Endothelial cell (in vitro differentiated cells): ENCODE data around the gene TP53INP2. TPM values are rescaled to one million over a fixed set of nuclear protein-coding genes. Genes with fewer than 3 reads are reported as not detected.
A peak's percentile ranks its signal among the peaks of the same experiment; 100 is the strongest.

ENCODE experiments used
- DNase-seq: peaks from one replicate; pipeline ENCODE4 v3.0.0; 2021; ENCODE audit warnings: low spot score
- H3K27ac Mint-ChIP-seq: one replicate; pipeline ENCODE4 v1.8.0; 2021; ENCODE audit warnings: mixed read lengths, inconsistent platforms; ENCODE audit not compliant: unreplicated experiment
- H3K27me3 Mint-ChIP-seq: one replicate; pipeline ENCODE4 v1.8.0; 2021; ENCODE audit warnings: mild to moderate bottlenecking, moderate library complexity, mixed read lengths, inconsistent platforms; ENCODE audit not compliant: unreplicated experiment
- H3K36me3 Mint-ChIP-seq: one replicate; pipeline ENCODE4 v1.8.0; 2021; ENCODE audit warnings: mild to moderate bottlenecking, low read depth, mixed read lengths, inconsistent platforms; ENCODE audit not compliant: unreplicated experiment
- H3K4me1 Mint-ChIP-seq: one replicate; pipeline ENCODE4 v1.8.0; 2021; ENCODE audit warnings: mild to moderate bottlenecking, mixed read lengths, inconsistent platforms; ENCODE audit not compliant: unreplicated experiment
- H3K4me3 Mint-ChIP-seq: one replicate; pipeline ENCODE4 v1.8.0; 2021; ENCODE audit warnings: mild to moderate bottlenecking, mixed read lengths, inconsistent platforms; ENCODE audit not compliant: unreplicated experiment
- H3K9me3 Mint-ChIP-seq: one replicate; pipeline ENCODE4 v1.8.0; 2021; ENCODE audit warnings: mixed read lengths, inconsistent platforms; ENCODE audit not compliant: unreplicated experiment
- CTCF ChIP-seq: fragments of 200-600 bp; sonication (generic); IDR thresholded peaks from one replicate; pipeline ENCODE4 v1.5.0; 2021; ENCODE audit warnings: antibody characterized with exemption; ENCODE audit not compliant: unreplicated experiment
- total RNA-seq: library from RNA; stranded (reverse); fragmentation: NEBNext Ultra II Directional; extraction: Animal tissue kit (Norgen Biotek cat#: 25700); gene quantifications from one replicate; pipeline ENCODE4 v1.2.1, GENCODE V29; 2021; ENCODE audit not compliant: unreplicated experiment

The TP53INP2 gene
- total RNA-seq, 1 donor from 2014 or later: 68.5 TPM

- Mint-ChIP-seq H3K9me3 (no peaks in the 10 kb centered on the region), H3K4me1 (peaks cover 52% of the 10 kb centered on the region), H3K27ac (peak overlapping the region; percentile 89), H3K4me3 (peak overlapping the region; percentile 96), H3K36me3 (peaks cover 29% of the 10 kb centered on the region), H3K27me3 (peaks cover 19% of the 10 kb centered on the region)
- DNase-seq: peak; percentile 39
- TF ChIP-seq CTCF: peak; percentile 32
Observed at GRCh38 chr20:34705397-34706301, 1.5 kb downstream of the TP53INP2 start.

DNA sequence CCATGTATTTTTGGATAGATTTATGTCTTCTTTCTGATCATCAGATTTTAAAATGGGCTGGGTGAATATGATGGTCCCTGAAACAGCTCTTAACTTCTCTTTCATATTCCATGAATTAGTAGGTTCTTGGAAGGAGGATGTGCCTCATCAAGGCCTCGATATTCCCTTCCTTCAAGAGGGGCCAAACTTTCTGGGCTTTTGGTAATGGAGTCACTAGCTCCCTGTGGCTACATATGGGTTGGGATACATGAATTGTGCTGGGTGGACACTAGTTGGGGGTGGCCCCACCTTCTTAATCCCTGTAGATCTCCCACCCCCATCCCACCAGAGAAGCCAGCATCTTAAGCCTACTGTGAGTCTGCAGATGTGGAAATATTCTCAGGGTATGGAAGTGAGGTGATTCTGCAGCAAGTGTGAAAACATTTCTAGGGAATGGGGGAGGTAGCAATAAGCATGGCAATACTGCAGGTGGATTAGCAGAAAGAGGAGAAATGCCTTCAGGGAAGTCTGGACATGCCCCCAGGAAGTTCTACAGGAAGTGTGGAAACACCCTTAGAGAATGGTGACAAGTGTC, 2.2 kb downstream of the TP53INP2 start:
- Mint-ChIP-seq H3K36me3 (peaks cover 33% of the 10 kb centered on the region), H3K4me1 (peaks cover 53% of the 10 kb centered on the region), H3K27me3 (peaks cover 20% of the 10 kb centered on the region), H3K4me3 (peak overlapping the region; percentile 96), H3K9me3 (no peaks in the 10 kb centered on the region), H3K27ac (no peak overlapping the region)
- no peak for TF ChIP-seq CTCF
- DNase-seq: no peak

- Mint-ChIP-seq H3K4me1 (peaks cover 49% of the 10 kb centered on the region), H3K27ac (no peak overlapping the region), H3K36me3 (peaks cover 31% of the 10 kb centered on the region), H3K4me3 (peak overlapping the region; percentile 96), H3K27me3 (peaks cover 16% of the 10 kb centered on the region), H3K9me3 (no peaks in the 10 kb centered on the region)
- DNase-seq: no peak
- no peak for TF ChIP-seq CTCF
Observed at GRCh38 chr20:34706912-34707784, 3.0 kb downstream of the TP53INP2 start.

DNA sequence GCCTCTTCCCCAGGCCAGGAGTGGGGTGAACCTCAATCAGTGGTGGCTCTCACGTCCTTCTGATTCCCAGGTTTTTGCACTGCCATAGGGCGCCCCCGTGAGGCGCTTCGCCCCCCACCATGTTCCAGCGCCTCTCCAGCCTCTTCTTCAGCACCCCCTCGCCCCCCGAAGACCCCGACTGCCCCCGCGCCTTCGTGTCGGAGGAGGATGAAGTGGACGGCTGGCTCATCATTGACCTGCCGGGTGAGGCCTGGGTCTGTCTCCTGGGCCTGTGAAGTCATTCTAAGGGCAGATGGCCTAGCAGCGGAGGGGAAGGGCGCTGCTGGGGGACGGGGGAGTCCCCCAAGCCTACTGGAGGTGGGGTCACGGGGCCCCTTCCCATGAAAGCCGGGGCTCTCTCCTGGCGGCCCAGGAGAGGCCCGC, 4.5 kb downstream of the TP53INP2 start:
- peak overlapping the region; percentile 71 for H3K4me3 Mint-ChIP-seq
- peaks cover 11% of the 10 kb centered on the region for H3K27me3 Mint-ChIP-seq
- peak; percentile 44 for TF ChIP-seq CTCF
- H3K9me3 Mint-ChIP-seq: no peaks in the 10 kb centered on the region
- peaks cover 42% of the 10 kb centered on the region for H3K36me3 Mint-ChIP-seq
- DNase-seq: peak; percentile 61
- peaks cover 41% of the 10 kb centered on the region for H3K4me1 Mint-ChIP-seq
- H3K27ac Mint-ChIP-seq: no peak overlapping the region
